ENCODE results near the gene DPCD.
A peak's percentile ranks its signal among the peaks of the same experiment; 100 is the strongest.
"Not testable (repeated sequence)": the region's sequence is repeated elsewhere in the genome, so short reads cannot be mapped to it uniquely, and the experiment has no call there.

The DPCD gene

DNA sequence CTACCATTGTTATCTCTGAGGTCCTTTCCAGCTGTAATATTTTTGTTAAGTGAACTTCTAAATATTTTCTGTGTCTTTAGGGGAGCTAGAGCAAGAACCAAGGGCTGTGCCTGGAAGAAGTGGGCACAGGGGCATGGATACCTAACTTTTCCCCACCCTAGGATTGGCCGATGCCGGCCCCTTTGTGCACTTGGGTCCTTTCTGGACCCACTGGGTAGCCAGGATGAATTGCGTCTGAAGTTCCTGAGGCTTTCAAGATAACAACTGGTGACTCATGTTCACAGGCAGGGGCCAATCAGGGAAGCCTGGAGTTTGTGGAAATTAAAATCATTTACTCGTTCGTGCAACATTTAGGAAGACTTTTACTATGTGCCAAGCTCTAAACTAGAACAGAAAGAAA is 758 bp downstream of the DPCD start:
- DNase-seq = no peak

GRCh38 chr10:101593331-101593730 is 5.2 kb downstream of the DPCD start:
- DNase-seq = not testable (repeated sequence)

DNA sequence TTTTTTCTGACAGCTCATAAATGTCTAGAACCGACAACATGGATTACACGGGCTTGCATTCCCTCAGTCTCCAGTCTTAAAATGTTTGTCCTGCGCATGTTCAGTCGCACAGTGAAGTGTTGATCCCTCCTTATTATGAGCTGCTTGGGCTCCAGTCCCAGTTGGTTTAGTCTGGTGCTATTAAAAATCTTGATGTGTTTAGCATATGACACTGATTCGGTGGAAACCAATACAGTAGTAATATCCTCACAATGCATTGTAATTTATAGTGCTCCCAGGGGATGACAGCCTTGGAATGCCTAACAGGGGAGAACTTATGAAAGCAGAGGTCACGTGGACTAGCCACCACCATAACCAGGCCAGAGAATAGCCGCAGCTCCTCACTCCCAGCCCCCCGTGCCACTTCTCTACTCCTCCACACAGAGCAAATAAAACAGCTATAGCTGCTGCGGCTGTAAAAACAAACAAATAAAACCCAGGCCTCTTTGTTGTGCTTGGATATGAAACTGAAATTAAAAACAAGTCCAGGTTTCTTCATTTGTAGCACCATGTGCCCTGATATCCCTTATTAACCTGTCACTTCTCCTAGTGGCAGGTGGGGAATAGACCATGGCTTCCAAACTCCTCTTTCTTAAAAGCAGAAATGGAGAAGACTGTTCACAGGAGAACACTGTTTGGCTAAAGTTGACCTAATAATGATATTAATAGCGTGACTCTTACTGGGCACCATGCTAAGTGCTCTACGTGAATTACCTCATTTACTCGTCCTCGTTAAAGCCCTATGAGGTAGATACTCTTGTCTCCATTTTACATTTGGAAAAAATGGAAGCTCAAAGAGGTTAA is 7.7 kb downstream of the DPCD start:
- no peak for DNase-seq

GRCh38 chr10:101597091-101597900 is 9.2 kb downstream of the DPCD start:
- DNase-seq = no peak

GRCh38 chr10:101601541-101601940 is 13.4 kb downstream of the DPCD start:
- DNase-seq = no peak

GRCh38 chr10:101602761-101603398 is 14.8 kb downstream of the DPCD start:
- peak; percentile 43 for DNase-seq

DNA sequence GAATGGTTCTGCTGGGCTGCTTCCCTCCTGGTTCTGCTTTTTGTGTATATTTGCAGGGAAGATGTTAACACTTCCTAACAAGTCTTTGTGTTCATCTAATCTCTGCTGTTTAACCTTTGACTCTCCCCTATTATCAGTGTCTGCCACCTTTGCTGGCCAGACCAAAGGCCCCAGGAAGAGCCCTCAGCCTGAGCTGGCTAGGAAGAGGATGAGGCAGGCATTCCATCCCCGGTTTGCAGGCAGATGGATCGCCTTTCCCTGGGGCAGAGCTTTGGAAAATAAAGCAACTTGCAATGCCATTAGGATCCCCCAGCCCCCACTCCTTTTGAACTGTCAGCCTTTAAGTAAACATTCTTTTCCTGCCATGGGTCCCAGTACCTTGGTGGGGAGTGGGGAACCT is 19.0 kb downstream of the DPCD start:
- no peak for DNase-seq

GRCh38 chr10:101609481-101609880 is 21.4 kb downstream of the DPCD start:
- DNase-seq = no peak

DNA sequence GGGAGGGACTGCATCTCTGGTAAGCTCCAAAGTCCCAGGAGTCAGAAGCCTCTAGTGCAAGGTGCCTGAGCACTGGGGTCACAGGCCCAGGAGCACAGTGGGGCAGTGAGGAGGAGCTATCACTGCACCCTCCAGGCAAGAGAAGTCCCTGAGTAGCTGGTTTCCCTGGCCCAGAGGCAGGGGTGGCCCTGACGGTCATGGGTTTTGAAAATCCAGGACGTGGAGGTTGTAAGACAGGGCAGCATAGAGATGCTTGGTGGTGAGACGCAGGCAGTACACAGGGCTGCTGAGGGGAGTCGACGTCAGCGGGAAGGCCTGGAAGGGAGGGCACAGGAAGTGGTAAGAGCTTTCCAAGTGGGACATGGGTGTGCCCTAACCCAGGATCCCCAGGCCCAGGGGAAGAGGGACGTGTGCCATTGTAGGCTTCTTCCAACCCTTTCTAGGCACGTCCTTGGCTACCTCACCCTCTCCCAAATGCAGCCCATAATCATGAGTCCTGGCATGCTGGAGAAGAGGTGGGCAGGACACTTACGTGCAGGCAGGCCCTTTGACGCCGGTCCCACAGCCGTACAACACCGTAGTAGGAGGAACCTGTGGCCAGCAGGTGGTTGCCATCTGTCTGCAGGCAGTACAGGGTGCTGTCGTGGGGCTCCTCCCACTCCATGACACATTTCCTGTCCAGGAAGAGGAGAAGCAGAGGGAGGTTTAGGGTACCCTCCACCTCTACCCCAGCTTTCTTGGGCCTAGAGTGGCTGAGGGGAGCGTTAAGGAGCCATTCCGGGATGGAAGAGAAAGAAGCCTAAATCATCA is 23.2 kb downstream of the DPCD start:
- DNase-seq = no peak

DNA sequence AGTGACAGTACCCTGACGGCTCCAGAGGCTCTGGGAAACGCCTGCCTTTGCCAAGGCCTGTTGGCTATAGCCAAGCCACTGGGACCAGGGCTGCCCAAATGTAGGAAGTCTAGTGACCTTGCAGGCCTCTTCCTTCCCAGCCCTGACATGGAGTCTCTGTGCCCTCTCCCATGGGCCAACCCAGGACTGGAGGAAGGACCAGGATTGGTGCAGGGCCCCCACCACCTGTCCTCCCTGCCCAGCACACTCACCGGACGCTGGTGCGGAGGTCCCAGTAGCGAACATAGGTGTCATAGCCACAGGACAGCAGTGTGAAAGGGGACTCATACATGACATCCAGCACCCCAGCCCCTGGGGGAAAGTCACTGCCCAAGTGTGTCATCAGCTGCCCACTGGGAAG is 24.0 kb downstream of the DPCD start:
- DNase-seq = no peak

GRCh38 chr10:101612872-101613271 is 24.8 kb downstream of the DPCD start:
- DNase-seq = no peak

- no peak for DNase-seq
Measured at GRCh38 chr10:101613646-101614045, 25.5 kb downstream of the DPCD start.

- DNase-seq = no peak
Measured at GRCh38 chr10:101614663-101615524, 26.8 kb downstream of the DPCD start.

- no peak for DNase-seq
Measured at GRCh38 chr10:101615525-101616116, 27.5 kb downstream of the DPCD start.

- DNase-seq = no peak
Measured at GRCh38 chr10:101616415-101617101, 28.4 kb downstream of the DPCD start.

GRCh38 chr10:101617102-101617823 is 29.1 kb downstream of the DPCD start:
- DNase-seq = no peak

DNA sequence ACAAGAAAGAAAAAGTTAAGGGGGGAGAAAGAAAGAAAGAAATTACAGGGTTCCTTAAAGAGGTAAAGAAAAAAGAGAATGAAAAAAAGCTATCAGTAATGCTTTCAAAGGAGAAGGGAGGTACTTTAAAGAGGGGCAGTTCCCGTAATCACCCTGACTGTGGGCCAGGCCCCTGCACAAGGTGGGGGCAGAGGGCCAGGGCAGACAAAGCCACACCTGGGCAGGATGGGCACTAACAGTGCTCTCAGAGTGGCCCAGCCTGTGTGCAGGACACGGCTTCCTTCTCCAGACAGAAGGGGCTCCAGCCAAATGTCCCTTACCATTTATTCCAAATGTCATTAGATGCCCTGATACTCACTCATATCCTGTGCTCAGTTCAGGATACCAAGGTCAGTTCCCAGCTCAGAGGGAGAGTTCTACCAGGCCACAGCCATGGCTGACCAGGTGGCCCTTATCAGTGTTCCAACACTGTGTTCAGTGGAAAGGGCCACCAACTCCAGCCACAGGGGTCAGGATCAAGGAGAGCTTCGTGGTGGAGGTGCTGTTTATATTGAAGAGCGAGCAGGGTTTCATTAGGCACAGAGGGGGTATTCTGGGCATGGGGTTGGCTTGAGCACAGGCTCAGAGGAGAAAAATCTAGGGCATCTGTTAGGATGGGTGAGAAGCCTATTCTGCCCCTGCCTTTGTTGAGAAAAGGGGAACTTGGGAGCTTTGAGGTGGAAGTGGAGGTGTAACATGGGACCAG is 29.9 kb downstream of the DPCD start:
- no peak for DNase-seq

DNA sequence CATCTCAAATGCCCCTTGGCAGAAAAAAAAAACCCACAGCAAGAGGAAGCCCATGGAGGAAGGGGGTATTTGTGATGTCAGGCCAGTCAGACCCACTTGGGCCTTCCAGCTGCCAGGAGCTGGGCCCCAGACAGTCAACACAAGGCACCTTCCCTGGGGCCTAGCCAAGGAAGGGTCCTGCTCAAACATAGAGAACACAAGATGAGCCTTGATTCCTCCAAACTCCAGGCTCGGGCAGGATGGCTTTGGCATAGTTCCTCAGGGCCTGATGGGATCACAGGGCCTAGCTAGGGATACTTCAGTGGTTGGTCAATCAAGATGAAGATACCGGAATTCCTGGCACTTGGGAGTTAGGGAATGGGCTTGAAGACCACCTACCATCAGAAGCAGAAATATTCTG is 30.8 kb downstream of the DPCD start:
- no peak for DNase-seq

DNA sequence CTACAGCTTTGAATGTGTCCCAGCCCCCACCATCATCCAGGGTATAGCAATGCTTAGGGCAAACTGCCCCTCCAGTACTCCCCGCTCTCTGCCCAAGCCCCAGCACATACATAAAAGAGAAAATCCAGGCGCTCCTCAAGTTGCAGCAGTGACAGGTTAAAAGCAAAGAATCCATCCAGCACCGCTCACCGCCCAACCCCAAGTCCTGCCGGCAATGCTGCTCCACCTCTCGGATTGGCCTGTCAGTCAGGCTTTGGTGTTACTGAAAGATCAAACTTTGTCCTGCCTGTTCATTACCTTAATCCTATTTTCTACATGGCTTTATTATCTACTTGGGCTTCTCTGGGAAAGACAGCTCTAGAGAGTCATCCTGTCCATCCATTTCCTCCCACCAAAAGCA is 31.9 kb downstream of the DPCD start:
- no peak for DNase-seq
